ENCODE measurements around the gene NHS. TPM values are rescaled to one million over a fixed set of nuclear protein-coding genes. Genes with fewer than 3 reads are reported as not detected.

The NHS gene
- total RNA-seq, 1 experiment from 2014 or later, result 2.2 TPM

DNA sequence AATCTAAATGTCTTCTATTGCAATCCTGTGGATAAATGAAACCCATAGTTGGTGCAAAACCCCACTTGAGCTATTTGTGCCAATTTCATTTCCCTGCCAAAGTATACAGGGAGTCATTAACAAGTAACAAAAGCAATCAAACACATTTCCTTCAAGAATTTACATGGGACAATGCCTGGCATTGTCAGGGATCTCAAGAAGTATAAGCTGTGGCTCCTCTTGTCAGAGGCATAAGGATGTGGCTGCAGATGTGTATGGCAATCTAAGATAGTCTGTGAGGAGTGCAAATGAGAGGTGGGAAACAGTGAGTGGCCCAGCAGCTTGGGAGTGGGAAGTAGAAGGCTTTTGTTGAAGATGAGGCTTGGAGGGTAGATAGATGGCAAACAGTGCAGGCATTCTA lies 304.3 kb downstream of the NHS start:
- no TSS peak for BruUV-seq (replicated peaks)
- no peak overlapping the region for H3K4me3 Mint-ChIP-seq (ENCODE audit: unreplicated experiment)
- H3K27me3 ChIP-seq (replicated peaks; ENCODE audit: control insufficient read depth, insufficient read depth, low read length), result no peaks in the 10 kb centered on the region
- no peaks in the 10 kb centered on the region for H3K36me3 ChIP-seq (ENCODE audit: control insufficient read depth, insufficient read depth, low read length)
- ChIA-PET POLR2A (no interaction called here), CTCF (no interaction called here)
- H3K9me3 Mint-ChIP-seq (ENCODE audit: unreplicated experiment), result no peaks in the 10 kb centered on the region
- no peaks in the 10 kb centered on the region for H3K36me3 Mint-ChIP-seq (ENCODE audit: insufficient read depth, unreplicated experiment)
- intact Hi-C loops (cut with micrococcal nuclease; ENCODE audit: unreplicated experiment), result no loop called here
- no peaks in the 10 kb centered on the region for H3K9me3 ChIP-seq
- H3K4me3 ChIP-seq (ENCODE audit: low read depth, low read length), result no peak overlapping the region
- H3K4me1 Mint-ChIP-seq (ENCODE audit: low read depth, unreplicated experiment), result no peaks in the 10 kb centered on the region
- H3K4me1 ChIP-seq, result no peaks in the 10 kb centered on the region
- no peak overlapping the region for H3K27ac Mint-ChIP-seq (ENCODE audit: unreplicated experiment)
- DNase-seq, result no peak
- H3K27me3 Mint-ChIP-seq (ENCODE audit: insufficient read depth, unreplicated experiment), result no peaks in the 10 kb centered on the region
- TF ChIP-seq, protein P1, sequence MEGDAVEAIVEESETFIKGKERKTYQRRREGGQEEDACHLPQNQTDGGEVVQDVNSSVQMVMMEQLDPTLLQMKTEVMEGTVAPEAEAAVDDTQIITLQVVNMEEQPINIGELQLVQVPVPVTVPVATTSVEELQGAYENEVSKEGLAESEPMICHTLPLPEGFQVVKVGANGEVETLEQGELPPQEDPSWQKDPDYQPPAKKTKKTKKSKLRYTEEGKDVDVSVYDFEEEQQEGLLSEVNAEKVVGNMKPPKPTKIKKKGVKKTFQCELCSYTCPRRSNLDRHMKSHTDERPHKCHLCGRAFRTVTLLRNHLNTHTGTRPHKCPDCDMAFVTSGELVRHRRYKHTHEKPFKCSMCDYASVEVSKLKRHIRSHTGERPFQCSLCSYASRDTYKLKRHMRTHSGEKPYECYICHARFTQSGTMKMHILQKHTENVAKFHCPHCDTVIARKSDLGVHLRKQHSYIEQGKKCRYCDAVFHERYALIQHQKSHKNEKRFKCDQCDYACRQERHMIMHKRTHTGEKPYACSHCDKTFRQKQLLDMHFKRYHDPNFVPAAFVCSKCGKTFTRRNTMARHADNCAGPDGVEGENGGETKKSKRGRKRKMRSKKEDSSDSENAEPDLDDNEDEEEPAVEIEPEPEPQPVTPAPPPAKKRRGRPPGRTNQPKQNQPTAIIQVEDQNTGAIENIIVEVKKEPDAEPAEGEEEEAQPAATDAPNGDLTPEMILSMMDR (IDR thresholded peaks at IDR 0.05; ENCODE audit: insufficient read depth in 1 of 2, low read depth in 1 of 2, low read length in 1 of 2, severe bottlenecking in 1 of 2, unreplicated experiment in 1 of 2), result no peak

DNA sequence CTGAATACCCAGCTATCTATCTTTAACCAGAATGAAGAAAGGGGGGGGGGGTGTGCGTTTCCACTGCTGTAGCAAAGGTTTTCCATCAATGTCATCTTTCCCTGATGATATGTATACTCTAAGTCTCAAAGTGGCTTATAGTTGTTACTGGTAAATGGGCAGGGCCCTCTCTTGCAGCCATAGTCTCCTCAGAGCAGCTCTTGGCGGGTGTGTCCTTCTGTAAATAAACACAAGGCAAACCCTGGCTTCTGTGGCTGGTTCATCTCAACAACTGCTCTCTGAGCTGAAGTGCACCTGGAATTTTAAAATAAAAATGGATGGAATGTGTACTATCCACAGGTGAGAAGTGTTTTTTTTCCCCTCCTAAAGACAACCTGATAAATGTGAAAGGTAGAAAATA lies 304.8 kb downstream of the NHS start:
- Histone ChIP-seq H3K27me3 (replicated peaks; ENCODE audit: control insufficient read depth, insufficient read depth, low read length) (no peaks in the 10 kb centered on the region), H3K4me1 (no peaks in the 10 kb centered on the region), H3K4me3 (ENCODE audit: low read depth, low read length) (no peak overlapping the region), H3K9me3 (no peaks in the 10 kb centered on the region), H3K36me3 (ENCODE audit: control insufficient read depth, insufficient read depth, low read length) (no peaks in the 10 kb centered on the region)
- ChIA-PET POLR2A (no interaction called here), CTCF (no interaction called here)
- Mint-ChIP-seq H3K27ac (ENCODE audit: unreplicated experiment) (no peak overlapping the region), H3K9me3 (ENCODE audit: unreplicated experiment) (no peaks in the 10 kb centered on the region), H3K36me3 (ENCODE audit: insufficient read depth, unreplicated experiment) (no peaks in the 10 kb centered on the region), H3K4me1 (ENCODE audit: low read depth, unreplicated experiment) (no peaks in the 10 kb centered on the region), H3K4me3 (ENCODE audit: unreplicated experiment) (no peak overlapping the region), H3K27me3 (ENCODE audit: insufficient read depth, unreplicated experiment) (no peaks in the 10 kb centered on the region)
- intact Hi-C loops (cut with micrococcal nuclease; ENCODE audit: unreplicated experiment), result no loop called here
- DNase-seq, result no peak
- TF ChIP-seq, protein P1 (IDR thresholded peaks at IDR 0.05; ENCODE audit: insufficient read depth in 1 of 2, low read depth in 1 of 2, low read length in 1 of 2, severe bottlenecking in 1 of 2, unreplicated experiment in 1 of 2), result no peak
- no TSS peak for BruUV-seq (replicated peaks)

DNA sequence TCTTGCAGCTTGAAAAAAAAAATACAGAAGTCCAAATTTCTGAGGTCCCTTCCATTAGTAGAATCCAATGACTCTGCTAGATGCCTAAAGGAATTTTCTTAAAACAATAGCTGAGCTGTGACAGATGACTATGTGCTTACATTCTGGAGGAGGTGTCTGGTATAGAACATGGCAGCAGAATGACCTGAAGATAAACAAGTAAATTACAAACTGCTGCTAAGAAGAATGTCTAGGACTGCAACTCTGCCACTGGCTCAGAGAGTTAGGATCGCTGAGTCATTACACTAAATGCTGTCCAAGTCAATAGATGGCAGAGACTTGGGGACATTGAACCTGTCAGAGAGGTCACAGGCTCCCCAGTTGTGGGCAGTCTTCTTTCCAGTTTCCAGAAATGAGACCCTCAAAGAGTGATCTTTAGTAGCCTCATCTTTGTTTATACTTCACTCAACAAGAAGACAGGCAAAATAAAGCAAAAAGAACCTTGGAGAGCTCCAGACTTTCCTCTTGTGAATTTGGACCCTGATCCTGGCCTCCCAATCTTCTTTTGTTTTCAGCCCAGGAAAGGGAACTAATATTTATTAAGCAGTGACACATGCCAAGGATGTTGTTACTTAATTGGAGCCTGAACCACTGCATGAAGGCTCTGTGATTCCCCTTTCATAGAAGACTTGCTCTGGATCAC lies 305.9 kb downstream of the NHS start:
- Histone ChIP-seq H3K27me3 (replicated peaks; ENCODE audit: control insufficient read depth, insufficient read depth, low read length) (no peaks in the 10 kb centered on the region), H3K4me3 (ENCODE audit: low read depth, low read length) (no peak overlapping the region), H3K36me3 (ENCODE audit: control insufficient read depth, insufficient read depth, low read length) (no peaks in the 10 kb centered on the region), H3K4me1 (no peaks in the 10 kb centered on the region), H3K9me3 (no peaks in the 10 kb centered on the region)
- ChIA-PET CTCF (no interaction called here), POLR2A (no interaction called here)
- H3K36me3 Mint-ChIP-seq (ENCODE audit: insufficient read depth, unreplicated experiment), result no peaks in the 10 kb centered on the region
- DNase-seq, result no peak
- H3K9me3 Mint-ChIP-seq (ENCODE audit: unreplicated experiment), result no peaks in the 10 kb centered on the region
- no TSS peak for BruUV-seq (replicated peaks)
- no peaks in the 10 kb centered on the region for H3K4me1 Mint-ChIP-seq (ENCODE audit: low read depth, unreplicated experiment)
- intact Hi-C loops (cut with micrococcal nuclease; ENCODE audit: unreplicated experiment), result no loop called here
- no peaks in the 10 kb centered on the region for H3K27me3 Mint-ChIP-seq (ENCODE audit: insufficient read depth, unreplicated experiment)
- H3K27ac Mint-ChIP-seq (ENCODE audit: unreplicated experiment), result no peak overlapping the region
- TF ChIP-seq, protein P1 (IDR thresholded peaks at IDR 0.05; ENCODE audit: insufficient read depth in 1 of 2, low read depth in 1 of 2, low read length in 1 of 2, severe bottlenecking in 1 of 2, unreplicated experiment in 1 of 2), result no peak
- H3K4me3 Mint-ChIP-seq (ENCODE audit: unreplicated experiment), result no peak overlapping the region

All from Caco-2 (cell line).